ENCODE measurements around the gene NAT9. TPM values are rescaled to one million over a fixed set of nuclear protein-coding genes. Genes with fewer than 3 reads are reported as not detected.

Gene NAT9
- total RNA-seq, 6 experiments from 2014 or later, result 40.9 to 50.7 (median 46.6) TPM

DNA sequence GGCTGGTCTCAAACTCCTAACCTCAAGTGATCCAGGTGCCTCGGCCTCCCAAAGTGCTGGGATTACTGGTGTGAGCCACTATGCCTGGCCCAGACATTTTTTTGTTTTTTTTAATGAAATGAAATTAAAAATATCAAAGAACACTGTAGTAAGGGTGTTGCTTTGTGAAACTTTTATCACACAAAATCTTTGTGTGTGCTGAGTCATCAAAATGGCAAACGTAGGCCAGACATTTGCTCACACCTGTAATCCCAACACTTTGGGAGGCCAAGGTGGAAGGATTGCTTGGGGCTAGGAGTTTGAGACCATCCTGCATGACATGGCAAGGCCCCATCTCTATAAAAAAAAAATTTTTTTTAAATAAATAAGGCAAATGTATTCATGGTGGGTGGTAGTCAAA lies 9.7 kb downstream of the NAT9 start:
- H3K36me3 Mint-ChIP-seq (ENCODE audit: low read depth), result no peaks in the 10 kb centered on the region
- DNase-seq, result no peak
- peaks cover 18% of the 10 kb centered on the region for H3K4me1 Mint-ChIP-seq (ENCODE audit: low read depth)
- no peak overlapping the region for H3K4me3 Mint-ChIP-seq
- no peaks in the 10 kb centered on the region for H3K9me3 Mint-ChIP-seq
- no peaks in the 10 kb centered on the region for H3K27me3 Mint-ChIP-seq (ENCODE audit: insufficient read depth)
- no peak overlapping the region for H3K27ac Mint-ChIP-seq
- TF ChIP-seq, protein P1, sequence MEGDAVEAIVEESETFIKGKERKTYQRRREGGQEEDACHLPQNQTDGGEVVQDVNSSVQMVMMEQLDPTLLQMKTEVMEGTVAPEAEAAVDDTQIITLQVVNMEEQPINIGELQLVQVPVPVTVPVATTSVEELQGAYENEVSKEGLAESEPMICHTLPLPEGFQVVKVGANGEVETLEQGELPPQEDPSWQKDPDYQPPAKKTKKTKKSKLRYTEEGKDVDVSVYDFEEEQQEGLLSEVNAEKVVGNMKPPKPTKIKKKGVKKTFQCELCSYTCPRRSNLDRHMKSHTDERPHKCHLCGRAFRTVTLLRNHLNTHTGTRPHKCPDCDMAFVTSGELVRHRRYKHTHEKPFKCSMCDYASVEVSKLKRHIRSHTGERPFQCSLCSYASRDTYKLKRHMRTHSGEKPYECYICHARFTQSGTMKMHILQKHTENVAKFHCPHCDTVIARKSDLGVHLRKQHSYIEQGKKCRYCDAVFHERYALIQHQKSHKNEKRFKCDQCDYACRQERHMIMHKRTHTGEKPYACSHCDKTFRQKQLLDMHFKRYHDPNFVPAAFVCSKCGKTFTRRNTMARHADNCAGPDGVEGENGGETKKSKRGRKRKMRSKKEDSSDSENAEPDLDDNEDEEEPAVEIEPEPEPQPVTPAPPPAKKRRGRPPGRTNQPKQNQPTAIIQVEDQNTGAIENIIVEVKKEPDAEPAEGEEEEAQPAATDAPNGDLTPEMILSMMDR (IDR thresholded peaks at IDR 0.05), result no peak

GRCh38 chr17:74764751-74765286 lies 11.3 kb downstream of the NAT9 start:
- Mint-ChIP-seq H3K27me3 (ENCODE audit: insufficient read depth) (no peaks in the 10 kb centered on the region), H3K4me1 (ENCODE audit: low read depth) (peaks cover 25% of the 10 kb centered on the region), H3K27ac (no peak overlapping the region), H3K36me3 (ENCODE audit: low read depth) (no peaks in the 10 kb centered on the region), H3K9me3 (no peaks in the 10 kb centered on the region), H3K4me3 (no peak overlapping the region)
- TF ChIP-seq, protein P1 (IDR thresholded peaks at IDR 0.05), result no peak
- no peak for DNase-seq

DNA sequence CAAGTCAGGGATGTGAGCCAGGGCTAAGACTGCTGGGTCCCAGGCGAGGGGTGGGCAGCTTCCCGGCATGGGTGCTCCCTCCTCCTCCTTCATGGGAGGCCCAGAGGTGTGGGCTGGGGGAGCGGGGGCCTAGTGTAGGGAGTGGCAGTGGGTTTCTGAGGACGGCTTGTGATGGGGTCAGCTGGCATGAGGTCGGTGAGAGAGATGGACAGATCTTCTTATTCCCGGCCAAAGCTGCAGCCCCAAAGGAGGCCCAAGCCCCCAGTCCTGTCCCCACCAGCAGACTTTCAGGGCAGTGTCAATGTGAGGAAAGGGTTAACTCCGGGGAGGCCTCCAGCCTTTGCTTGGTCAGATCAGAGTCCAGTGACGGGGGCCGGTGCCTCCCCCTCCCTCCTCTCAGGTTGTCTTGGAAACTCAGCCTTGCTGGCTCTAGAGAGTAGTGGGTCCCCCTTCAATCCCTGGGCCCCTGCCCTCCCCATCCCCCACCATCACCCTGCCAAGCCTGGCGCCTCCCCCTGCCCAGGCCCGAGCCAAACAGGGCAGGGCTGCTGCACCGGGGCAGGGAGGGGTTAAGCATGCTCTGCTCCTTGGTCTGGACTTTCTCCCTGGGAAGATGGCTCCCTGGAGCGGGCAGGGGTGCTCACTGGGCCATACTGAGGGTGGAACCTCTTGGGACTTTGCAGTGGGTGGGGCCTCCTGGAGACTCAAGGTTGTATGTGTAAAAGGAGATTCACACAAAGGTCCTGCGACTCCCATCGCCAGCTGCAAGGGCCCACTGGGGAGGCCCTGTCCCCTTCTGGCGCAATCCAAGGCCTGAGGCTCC lies 12.4 kb downstream of the NAT9 start:
- Mint-ChIP-seq H3K4me3 (no peak overlapping the region), H3K36me3 (ENCODE audit: low read depth) (no peaks in the 10 kb centered on the region), H3K27me3 (ENCODE audit: insufficient read depth) (no peaks in the 10 kb centered on the region), H3K9me3 (no peaks in the 10 kb centered on the region), H3K4me1 (ENCODE audit: low read depth) (peaks cover 24% of the 10 kb centered on the region), H3K27ac (no peak overlapping the region)
- no peak for DNase-seq
- TF ChIP-seq, protein P1 (IDR thresholded peaks at IDR 0.05), result no peak

DNA sequence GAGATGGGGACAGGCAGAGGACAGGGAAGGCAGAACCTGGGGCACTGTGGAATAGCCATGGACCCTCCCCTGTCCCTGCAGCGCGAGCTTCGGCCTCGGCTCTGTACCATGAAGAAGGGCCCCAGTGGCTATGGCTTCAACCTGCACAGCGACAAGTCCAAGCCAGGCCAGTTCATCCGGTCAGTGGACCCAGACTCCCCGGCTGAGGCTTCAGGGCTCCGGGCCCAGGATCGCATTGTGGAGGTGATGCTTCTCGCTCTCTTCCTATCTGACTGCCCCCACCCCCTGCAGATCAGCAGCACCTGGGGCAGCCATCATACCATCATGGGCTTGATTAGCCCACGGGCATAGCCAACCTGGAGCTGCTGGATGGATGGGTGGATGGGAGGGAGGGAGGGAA lies 14.2 kb downstream of the NAT9 start:
- H3K4me1 Mint-ChIP-seq (ENCODE audit: low read depth), result peaks cover 18% of the 10 kb centered on the region
- no peak for DNase-seq
- no peaks in the 10 kb centered on the region for H3K9me3 Mint-ChIP-seq
- H3K27ac Mint-ChIP-seq, result no peak overlapping the region
- H3K4me3 Mint-ChIP-seq, result no peak overlapping the region
- TF ChIP-seq, protein P1 (IDR thresholded peaks at IDR 0.05), result no peak
- H3K27me3 Mint-ChIP-seq (ENCODE audit: insufficient read depth), result no peaks in the 10 kb centered on the region
- no peaks in the 10 kb centered on the region for H3K36me3 Mint-ChIP-seq (ENCODE audit: low read depth)

GRCh38 chr17:74761419-74761818 lies 14.7 kb downstream of the NAT9 start:
- Mint-ChIP-seq H3K27ac (no peak overlapping the region), H3K4me1 (ENCODE audit: low read depth) (peaks cover 18% of the 10 kb centered on the region), H3K36me3 (ENCODE audit: low read depth) (no peaks in the 10 kb centered on the region), H3K27me3 (ENCODE audit: insufficient read depth) (no peaks in the 10 kb centered on the region), H3K4me3 (no peak overlapping the region), H3K9me3 (no peaks in the 10 kb centered on the region)
- TF ChIP-seq, protein P1 (IDR thresholded peaks at IDR 0.05), result no peak
- no peak for DNase-seq
